Neural progenitor cell (in vitro differentiated cells): Measurements from ENCODE around the gene FANCC. TPM values are rescaled to one million over a fixed set of nuclear protein-coding genes. Genes with fewer than 3 reads are reported as not detected.

Experiments used
- DNase-seq: peaks from one replicate; pipeline ENCODE4 v3.0.0-alpha.2; 2016; ENCODE audit warnings: low spot score
- H2AFZ ChIP-seq: fragments of 200-600 bp; sonication (generic); replicated peaks from 2 replicates; pipeline ENCODE4 v1.6.1; 2016; ENCODE audit warnings: antibody characterized with exemption
- H3F3A ChIP-seq: fragments of 200-600 bp; sonication (generic); 2 replicates; pipeline ENCODE4 v1.6.1; 2016; ENCODE audit warnings: antibody characterized with exemption, low read depth
- H3K27ac ChIP-seq: fragments of 200-600 bp; sonication (generic); 2 replicates; pipeline ENCODE4 v1.5.1; 2016; ENCODE audit warnings: mild to moderate bottlenecking
- H3K27me3 ChIP-seq: fragments of 200-600 bp; sonication (generic); 2 replicates; pipeline ENCODE4 v1.6.1; 2016; ENCODE audit warnings: mild to moderate bottlenecking, moderate library complexity
- H3K36me3 ChIP-seq: fragments of 200-600 bp; sonication (generic); 2 replicates; pipeline ENCODE4 v1.5.1; 2016
- H3K4me1 ChIP-seq: fragments of 200-600 bp; sonication (generic); 2 replicates; pipeline ENCODE4 v1.6.1; 2016; ENCODE audit warnings: mixed run types
- H3K4me2 ChIP-seq: fragments of 200-600 bp; sonication (generic); 2 replicates; pipeline ENCODE4 v1.6.1; 2016
- H3K4me3 ChIP-seq: fragments of 200-600 bp; sonication (generic); 2 replicates; pipeline ENCODE4 v1.5.1; 2016
- H3K79me2 ChIP-seq: fragments of 200-600 bp; sonication (generic); 2 replicates; pipeline ENCODE4 v1.6.1; 2016; ENCODE audit warnings: low read depth
- H3K9ac ChIP-seq: fragments of 200-600 bp; sonication (generic); 2 replicates; pipeline ENCODE4 v1.6.1; 2016
- H3K9me3 ChIP-seq: fragments of 200-600 bp; sonication (generic); 2 replicates; pipeline ENCODE4 v1.5.1; 2016; ENCODE audit warnings: low read depth
- H4K20me1 ChIP-seq: fragments of 200-600 bp; sonication (generic); 2 replicates; pipeline ENCODE4 v1.6.1; 2016; ENCODE audit warnings: low read depth
- H3K27ac Mint-ChIP-seq: 3 replicates; pipeline ENCODE4 v1.8.0; 2021; ENCODE audit warnings: mixed read lengths
- H3K27me3 Mint-ChIP-seq: 2 replicates; pipeline ENCODE4 v1.8.0; 2022; ENCODE audit warnings: low read depth, mild to moderate bottlenecking, inconsistent platforms, moderate library complexity, mixed read lengths; ENCODE audit not compliant: insufficient read depth
- H3K36me3 Mint-ChIP-seq: 3 replicates; pipeline ENCODE4 v1.8.0; 2021; ENCODE audit warnings: mixed read lengths
- H3K4me1 Mint-ChIP-seq: 3 replicates; pipeline ENCODE4 v1.8.0; 2021; ENCODE audit warnings: mixed read lengths
- H3K4me3 Mint-ChIP-seq: 3 replicates; pipeline ENCODE4 v1.8.0; 2021; ENCODE audit warnings: mild to moderate bottlenecking, moderate library complexity, mixed read lengths
- H3K9me3 Mint-ChIP-seq: 3 replicates; pipeline ENCODE4 v1.8.0; 2020; ENCODE audit warnings: mixed read lengths
- EZH2 ChIP-seq: fragments of 200-600 bp; sonication (generic); IDR thresholded peaks from 2 replicates; pipeline ENCODE4 v1.6.1; 2017; ENCODE audit warnings: antibody characterized with exemption, mild to moderate bottlenecking, moderate library complexity
- EZH2phosphoT487 ChIP-seq: fragments of 200-600 bp; sonication (generic); IDR thresholded peaks from 2 replicates; pipeline ENCODE4 v1.6.1; 2017; ENCODE audit warnings: antibody characterized with exemption
- total RNA-seq: library from RNA; depleted of rRNA; stranded (reverse); fragments of >200 nt; gene quantifications from 2 replicates; pipeline ENCODE4 v1.2.3, GENCODE V29; 2015; ENCODE audit warnings: low replicate concordance
- TF ChIP-seq, protein P1 (sequence below): fragments of 200-600 bp; sonication (generic); IDR thresholded peaks from 2 replicates; pipeline ENCODE4 v1.5.1; 2017; ENCODE audit warnings: antibody characterized with exemption, mild to moderate bottlenecking

FANCC gene
- total RNA-seq, 1 donor from 2014 or later, result 49.6 TPM

DNA sequence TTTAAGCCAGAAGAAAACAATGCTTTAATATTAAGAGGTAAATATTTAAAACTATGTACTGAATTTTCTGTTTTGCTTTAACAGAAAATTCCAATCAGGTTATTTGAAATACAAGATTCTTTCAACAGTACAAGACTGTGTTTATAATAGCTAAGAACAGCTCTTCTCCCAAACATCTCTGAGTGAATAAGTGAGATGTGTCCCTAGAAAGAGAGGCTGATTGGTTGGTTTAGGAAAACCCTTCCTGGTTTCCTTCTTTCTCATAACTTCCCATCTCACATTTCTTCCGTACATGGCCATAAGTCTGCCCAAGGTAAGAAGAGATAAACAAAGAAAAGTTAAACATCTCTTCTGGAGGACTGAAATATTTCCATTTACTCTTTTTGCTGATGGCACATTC, 145.9 kb downstream of the FANCC start:
- H3K4me3 ChIP-seq, result no peak overlapping the region
- H3K27ac Mint-ChIP-seq, result no peak overlapping the region

DNA sequence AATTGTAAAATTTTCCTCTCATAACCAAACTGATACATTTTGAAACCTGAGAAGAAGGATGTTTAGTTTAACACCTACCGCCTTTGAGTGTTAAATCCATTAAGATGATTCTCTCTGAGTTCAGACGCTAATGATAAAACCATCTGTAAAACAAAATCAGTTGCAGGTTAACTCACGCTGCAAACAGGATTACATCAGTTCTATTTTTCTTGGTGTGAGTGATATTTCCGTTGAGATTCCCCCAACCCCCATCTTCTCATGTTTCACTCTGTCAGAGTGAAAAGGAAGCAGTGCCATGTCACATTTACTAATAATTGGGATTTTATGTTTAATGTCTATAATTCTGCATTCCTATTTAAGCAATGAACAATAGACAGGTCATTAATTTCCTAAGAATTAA, 146.5 kb downstream of the FANCC start:
- Histone ChIP-seq H3K9ac (no peak overlapping the region), H3K79me2 (no peaks in the 10 kb centered on the region), H3K27me3 (no peaks in the 10 kb centered on the region), H3K36me3 (no peaks in the 10 kb centered on the region), H2AFZ (no peak overlapping the region), H3K4me3 (no peak overlapping the region), H3K9me3 (no peaks in the 10 kb centered on the region), H3K4me1 (peaks cover 9% of the 10 kb centered on the region), H3K4me2 (peak overlapping the region; percentile 4), H4K20me1 (no peaks in the 10 kb centered on the region), H3F3A (no peaks in the 10 kb centered on the region), H3K27ac (no peak overlapping the region)
- no peak for DNase-seq
- peak overlapping the region; percentile 77 for H3K4me3 Mint-ChIP-seq
- peaks cover 15% of the 10 kb centered on the region for H3K36me3 Mint-ChIP-seq
- peaks cover 12% of the 10 kb centered on the region for H3K9me3 Mint-ChIP-seq
- H3K27me3 Mint-ChIP-seq, result peaks cover 2% of the 10 kb centered on the region
- peaks cover 29% of the 10 kb centered on the region for H3K4me1 Mint-ChIP-seq
- peak overlapping the region; percentile 91 for H3K27ac Mint-ChIP-seq
- TF ChIP-seq, protein P1, sequence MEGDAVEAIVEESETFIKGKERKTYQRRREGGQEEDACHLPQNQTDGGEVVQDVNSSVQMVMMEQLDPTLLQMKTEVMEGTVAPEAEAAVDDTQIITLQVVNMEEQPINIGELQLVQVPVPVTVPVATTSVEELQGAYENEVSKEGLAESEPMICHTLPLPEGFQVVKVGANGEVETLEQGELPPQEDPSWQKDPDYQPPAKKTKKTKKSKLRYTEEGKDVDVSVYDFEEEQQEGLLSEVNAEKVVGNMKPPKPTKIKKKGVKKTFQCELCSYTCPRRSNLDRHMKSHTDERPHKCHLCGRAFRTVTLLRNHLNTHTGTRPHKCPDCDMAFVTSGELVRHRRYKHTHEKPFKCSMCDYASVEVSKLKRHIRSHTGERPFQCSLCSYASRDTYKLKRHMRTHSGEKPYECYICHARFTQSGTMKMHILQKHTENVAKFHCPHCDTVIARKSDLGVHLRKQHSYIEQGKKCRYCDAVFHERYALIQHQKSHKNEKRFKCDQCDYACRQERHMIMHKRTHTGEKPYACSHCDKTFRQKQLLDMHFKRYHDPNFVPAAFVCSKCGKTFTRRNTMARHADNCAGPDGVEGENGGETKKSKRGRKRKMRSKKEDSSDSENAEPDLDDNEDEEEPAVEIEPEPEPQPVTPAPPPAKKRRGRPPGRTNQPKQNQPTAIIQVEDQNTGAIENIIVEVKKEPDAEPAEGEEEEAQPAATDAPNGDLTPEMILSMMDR, result no peak
- TF ChIP-seq EZH2phosphoT487 (no peak), EZH2 (no peak)

More for the DNA sequence above, 145.9 kb downstream of the FANCC start:
- Histone ChIP-seq H3K27me3 (no peaks in the 10 kb centered on the region), H3K4me1 (peaks cover 9% of the 10 kb centered on the region), H3K9me3 (no peaks in the 10 kb centered on the region), H2AFZ (no peak overlapping the region), H3K4me2 (no peak overlapping the region), H3F3A (no peaks in the 10 kb centered on the region), H3K27ac (no peak overlapping the region), H3K36me3 (no peaks in the 10 kb centered on the region), H3K9ac (no peak overlapping the region), H4K20me1 (no peaks in the 10 kb centered on the region), H3K79me2 (no peaks in the 10 kb centered on the region)
- Mint-ChIP-seq H3K9me3 (peaks cover 12% of the 10 kb centered on the region), H3K36me3 (peaks cover 12% of the 10 kb centered on the region), H3K4me3 (no peak overlapping the region), H3K4me1 (peaks cover 32% of the 10 kb centered on the region), H3K27me3 (peaks cover 2% of the 10 kb centered on the region)
- no peak for DNase-seq
- TF ChIP-seq EZH2 (no peak), EZH2phosphoT487 (no peak)
- TF ChIP-seq, protein P1, result no peak

DNA sequence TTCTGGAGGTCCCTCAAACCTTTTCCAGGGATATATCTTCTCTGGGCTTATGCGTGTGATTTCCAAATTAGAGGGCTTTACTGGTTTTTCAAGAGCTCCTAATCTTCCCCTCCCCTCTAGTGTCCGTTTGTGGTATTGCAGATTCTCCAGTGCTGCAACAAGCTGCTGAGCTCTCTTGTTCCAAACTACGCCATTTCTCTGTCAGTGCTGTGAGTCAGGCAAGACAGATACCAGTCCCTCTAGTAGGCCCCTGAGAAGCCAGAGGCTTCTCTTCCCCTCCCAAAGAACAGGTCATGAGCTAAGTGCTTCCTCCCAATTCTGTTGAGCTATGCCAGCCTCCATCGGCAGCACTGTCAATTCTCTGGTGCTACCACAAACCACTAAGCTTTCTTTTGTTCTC, 149.5 kb downstream of the FANCC start:
- H3K4me2 ChIP-seq, result no peak overlapping the region
- peaks cover 29% of the 10 kb centered on the region for H3K36me3 Mint-ChIP-seq
- H3K27ac Mint-ChIP-seq, result no peak overlapping the region
- H3K9ac ChIP-seq, result no peak overlapping the region
- peaks cover 5% of the 10 kb centered on the region for H3K36me3 ChIP-seq
- no peak overlapping the region for H3K27ac ChIP-seq
- H3K9me3 ChIP-seq, result no peaks in the 10 kb centered on the region
- peak; percentile 85 for DNase-seq
- TF ChIP-seq EZH2phosphoT487, result no peak
- TF ChIP-seq, protein P1, result peak; percentile 76
- H3K4me1 ChIP-seq, result peaks cover 9% of the 10 kb centered on the region
- peaks cover 22% of the 10 kb centered on the region for H3K4me1 Mint-ChIP-seq
- H3F3A ChIP-seq, result no peaks in the 10 kb centered on the region
- H3K9me3 Mint-ChIP-seq, result peaks cover 21% of the 10 kb centered on the region
- peaks cover 2% of the 10 kb centered on the region for H3K27me3 Mint-ChIP-seq
- H3K79me2 ChIP-seq, result no peaks in the 10 kb centered on the region
- no peak overlapping the region for H3K4me3 Mint-ChIP-seq
- H2AFZ ChIP-seq, result peak overlapping the region; percentile 48
- no peak overlapping the region for H3K4me3 ChIP-seq
- H4K20me1 ChIP-seq, result no peaks in the 10 kb centered on the region
- no peaks in the 10 kb centered on the region for H3K27me3 ChIP-seq
